ENCODE measurements around the gene ZNF766. TPM values are rescaled to one million over a fixed set of nuclear protein-coding genes. Genes with fewer than 3 reads are reported as not detected.
"Not testable (repeated sequence)": the region's sequence is repeated elsewhere in the genome, so short reads cannot be mapped to it uniquely, and the experiment has no call there.

The ZNF766 gene
- polyA plus RNA-seq, 10 donors = 8.1 to 14.4 (median 11.9) TPM

GRCh38 chr19:52273301-52273700, 3.9 kb downstream of the ZNF766 start:
- no peak for DNase-seq

GRCh38 chr19:52274191-52274590, 4.8 kb downstream of the ZNF766 start:
- DNase-seq = no peak

GRCh38 chr19:52275988-52276387, 6.6 kb downstream of the ZNF766 start:
- no peak for DNase-seq

DNA sequence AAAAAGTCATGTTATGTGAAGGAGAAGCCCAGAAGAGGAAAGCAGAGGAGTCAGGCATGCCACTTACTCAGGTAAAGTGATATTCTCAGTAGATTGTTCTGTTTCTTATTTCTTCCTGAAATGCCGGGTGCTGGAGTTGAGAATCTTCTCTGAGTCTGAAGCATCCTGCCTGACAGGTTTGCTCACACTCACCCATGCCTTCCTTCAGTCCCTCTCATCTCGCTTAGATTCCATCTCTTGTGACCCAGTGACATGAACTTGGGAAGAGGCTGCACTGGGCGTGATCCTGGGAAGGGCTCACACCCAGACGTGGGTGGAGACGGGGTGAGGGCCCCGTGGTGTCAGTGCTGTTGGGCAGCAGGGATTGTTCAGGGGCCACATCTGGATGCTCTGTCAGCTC, 8.1 kb downstream of the ZNF766 start:
- DNase-seq = no peak

DNA sequence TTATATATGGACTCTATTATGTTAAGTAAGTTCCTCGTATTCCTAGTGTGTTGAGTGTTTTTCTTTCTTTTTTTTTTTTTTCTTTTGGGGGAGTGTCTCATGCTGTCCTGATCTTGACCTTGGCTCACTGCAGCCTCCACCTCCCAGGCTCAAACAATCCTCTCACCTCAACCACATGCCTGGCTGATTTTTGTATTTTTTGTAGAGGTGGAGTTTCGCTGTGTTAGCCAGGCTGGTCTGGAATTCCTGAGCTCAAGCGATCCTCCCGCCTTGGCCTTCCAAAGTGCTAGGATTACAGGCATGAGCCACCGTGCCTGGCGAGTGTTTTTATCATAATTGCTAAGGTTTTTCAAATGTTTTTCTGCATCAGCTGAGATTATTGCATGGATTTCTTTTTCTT, 16.9 kb downstream of the ZNF766 start:
- no peak for DNase-seq

- no peak for DNase-seq
Measured at GRCh38 chr19:52291781-52292180, 22.4 kb downstream of the ZNF766 start.

DNA sequence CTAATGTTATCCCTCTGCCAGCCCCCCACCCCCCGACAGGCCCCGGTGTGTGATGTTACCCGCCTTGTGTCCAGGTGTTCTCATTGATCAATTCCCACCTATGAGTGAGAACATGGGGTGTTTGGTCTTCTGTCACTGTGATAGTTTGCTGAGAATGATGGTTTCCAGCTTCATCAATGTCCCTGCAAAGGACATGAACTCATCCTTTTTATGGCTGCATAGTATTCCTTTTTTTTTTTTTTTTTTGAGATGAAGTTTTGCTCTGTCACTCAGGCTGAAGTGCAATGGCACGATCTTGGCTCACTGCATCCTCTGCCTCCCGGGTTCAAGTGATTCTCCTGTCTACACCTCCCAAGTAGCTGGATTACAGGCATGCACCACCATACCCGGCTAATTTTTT, 23.6 kb downstream of the ZNF766 start:
- not testable (repeated sequence) for DNase-seq

GRCh38 chr19:52296400-52296772, 27.0 kb downstream of the ZNF766 start:
- DNase-seq = no peak

DNA sequence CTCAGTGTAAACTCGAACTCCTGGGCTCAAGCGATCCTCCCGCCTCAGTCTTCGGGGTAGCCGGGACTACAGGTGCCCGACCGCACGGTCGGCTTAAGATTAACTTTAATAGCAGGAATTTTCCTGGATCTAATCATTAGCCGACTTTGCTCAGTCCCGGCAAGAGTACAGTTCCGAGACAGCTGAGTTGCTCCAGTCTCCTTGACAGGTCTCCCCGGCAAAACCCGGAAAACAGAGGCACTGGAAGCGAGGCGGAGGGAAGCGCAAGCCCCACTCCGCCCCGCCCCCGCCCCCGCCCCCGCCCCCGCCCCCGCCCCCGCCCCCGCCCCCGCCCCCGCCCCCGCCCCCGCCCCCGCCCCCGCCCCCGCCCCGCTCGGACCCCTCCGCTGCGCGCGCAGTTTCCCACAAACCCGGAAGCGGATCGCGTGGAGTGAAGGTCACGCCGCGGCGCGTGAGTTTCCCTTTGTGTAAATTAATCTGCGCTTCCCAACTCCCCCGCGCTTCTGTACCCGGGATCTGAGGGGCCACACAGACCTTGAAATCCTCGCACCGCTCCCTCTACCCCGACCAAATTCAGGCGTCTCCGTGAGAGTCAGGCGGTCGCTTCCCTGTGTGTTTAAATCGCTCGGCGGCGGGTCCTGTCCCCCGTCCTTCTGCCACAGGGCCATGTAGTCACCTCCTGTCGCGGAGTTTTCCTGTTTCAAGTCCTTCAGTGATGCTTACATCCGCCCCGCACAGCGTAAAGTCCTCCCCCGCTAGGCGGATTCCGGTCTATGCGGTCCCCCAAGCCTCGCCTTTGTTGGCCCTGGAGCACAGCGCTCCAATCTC, 27.6 kb downstream of the ZNF766 start, which contains the start of gene ZNF480:
ZNF480 (plus strand) TSS at position 397 of the 828 bp plus-strand sequence. CDS start 3,244 bp downstream, outside the sequence.
- DNase-seq = peak; percentile 68 to 90 (median 89)

GRCh38 chr19:52297601-52298364, 28.4 kb downstream of the ZNF766 start:
- peak in 1 of 3 donors; percentile 10 for DNase-seq

GRCh38 chr19:52307275-52307674, 37.9 kb downstream of the ZNF766 start:
- peak; percentile 1 to 28 (median 3) for DNase-seq

DNA sequence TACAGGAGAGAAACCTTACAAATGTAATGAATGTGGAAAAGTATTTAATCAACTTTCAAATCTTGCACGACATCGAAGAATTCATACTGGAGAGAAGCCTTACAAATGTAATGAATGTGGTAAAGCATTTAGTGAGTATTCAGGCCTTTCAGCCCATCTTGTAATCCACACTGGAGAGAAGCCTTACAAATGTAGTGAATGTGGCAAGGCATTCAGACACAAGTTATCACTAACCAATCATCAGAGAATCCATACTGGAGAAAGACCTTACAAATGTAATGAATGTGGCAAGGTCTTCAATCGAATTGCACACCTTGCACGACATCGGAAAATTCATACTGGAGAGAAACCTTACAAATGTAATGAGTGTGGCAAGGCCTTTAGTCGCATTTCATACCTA, 53.0 kb downstream of the ZNF766 start:
- DNase-seq = no peak

- DNase-seq = peak in 1 of 3 donors; percentile 11
Measured at GRCh38 chr19:52331757-52332156, 62.4 kb downstream of the ZNF766 start.

DNA sequence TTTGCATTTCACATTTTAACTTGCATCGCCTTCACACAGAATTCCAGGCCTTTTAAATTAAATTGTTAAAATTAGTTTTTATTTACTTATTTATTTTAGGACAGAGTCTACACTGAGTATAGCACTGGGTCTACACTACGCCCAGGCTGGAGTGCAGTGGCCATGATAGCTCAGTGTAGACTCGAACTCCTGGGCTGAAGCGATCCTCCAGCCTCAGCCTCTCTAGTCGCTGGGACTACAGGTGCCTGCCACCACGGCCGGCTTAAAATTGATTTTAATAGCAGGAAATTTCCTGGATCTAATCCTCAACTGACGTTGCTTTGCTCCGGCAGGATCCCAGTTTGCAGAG, 66.4 kb downstream of the ZNF766 start:
- DNase-seq = no peak

- DNase-seq = peak; percentile 81 to 95 (median 92)
Measured at GRCh38 chr19:52336117-52336790, 66.9 kb downstream of the ZNF766 start, which contains the start of gene ZNF610. ZNF610 (plus strand) TSS chr19:52336243; CDS start chr19:52349173, 12,930 bp downstream.

DNA sequence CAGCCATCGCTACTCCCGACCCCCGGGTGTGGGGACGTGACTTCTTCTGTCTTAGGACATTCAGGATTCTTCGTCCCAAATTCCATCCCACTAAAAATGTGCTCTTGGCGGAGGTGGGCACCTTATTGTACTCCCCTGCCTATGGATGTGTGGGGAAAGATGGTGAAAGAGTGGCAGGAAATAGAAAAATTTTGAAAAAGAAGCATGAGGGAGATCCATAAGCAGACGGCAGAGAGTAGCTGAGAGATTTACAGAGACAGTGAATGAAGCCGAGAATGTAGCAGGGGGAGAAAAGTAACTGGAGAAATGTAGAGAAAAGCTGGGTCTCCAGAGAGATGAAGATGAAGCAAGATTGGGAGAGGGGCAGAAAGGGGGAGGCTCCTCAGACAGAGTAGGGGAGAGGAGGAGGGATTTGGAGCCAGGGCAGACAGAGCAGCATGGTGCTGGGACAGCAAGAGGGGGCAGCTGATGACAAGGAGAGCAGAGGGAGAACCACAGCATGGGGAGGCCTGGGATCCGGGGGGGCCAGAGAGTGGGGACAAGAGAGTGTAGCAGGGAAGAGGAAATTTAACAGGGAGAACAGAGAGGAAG, 67.5 kb downstream of the ZNF766 start:
- DNase-seq = peak in 2 of 3 donors; percentile 17 to 53

DNA sequence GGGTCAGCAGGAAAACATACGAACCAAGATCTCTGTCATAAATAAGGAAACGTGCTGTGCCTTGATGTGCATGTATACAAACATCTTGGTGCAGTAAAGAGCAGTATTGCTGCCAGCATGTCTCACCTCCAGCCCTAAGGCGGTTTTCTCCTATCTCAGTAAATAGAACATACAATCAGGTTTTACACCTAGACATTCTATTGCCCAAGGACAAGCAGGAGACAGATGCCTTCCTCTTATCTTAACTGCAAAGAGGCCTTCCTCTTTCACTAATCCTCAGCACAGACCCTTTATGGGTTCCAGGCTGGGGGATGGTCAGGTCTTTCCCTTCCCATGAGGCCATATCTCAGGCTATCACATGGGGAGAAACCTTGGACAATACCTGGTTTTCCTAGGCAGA, 69.6 kb downstream of the ZNF766 start:
- DNase-seq = not testable (repeated sequence)

DNA sequence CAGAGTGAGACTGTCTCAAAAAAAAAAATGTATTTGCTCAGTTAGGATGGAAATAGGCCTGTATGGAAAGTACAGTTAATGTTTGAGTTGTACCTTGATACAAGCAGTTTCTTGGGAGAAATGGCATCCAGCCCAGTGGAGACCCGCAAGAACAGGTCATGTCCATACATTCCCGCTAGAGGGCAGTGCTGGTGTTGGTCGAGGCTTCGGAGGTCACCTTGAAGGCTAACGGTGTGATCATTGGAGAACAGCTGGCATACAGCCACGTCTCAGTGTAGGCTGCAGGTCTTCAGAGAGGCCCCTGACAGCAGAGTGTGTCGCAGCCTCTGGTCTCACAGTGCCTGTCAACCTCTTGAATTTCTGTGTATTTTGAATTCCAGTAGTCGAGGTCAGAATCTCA, 74.2 kb downstream of the ZNF766 start:
- DNase-seq = peak; percentile 20 to 69 (median 52)

- no peak for DNase-seq
Measured at GRCh38 chr19:52345162-52345561, 75.8 kb downstream of the ZNF766 start.
